GM20000 (cell line): ENCODE results near the gene CD247.

Experiments
- DNase-seq: peaks from one replicate; pipeline ENCODE4 v3.0.0; 2012; ENCODE audit warnings: low spot score
- CTCF ChIP-seq: IDR thresholded peaks from 2 replicates; pipeline ENCODE4 v1.5.1; 2012; ENCODE audit warnings: mild to moderate bottlenecking, control low read depth; ENCODE audit errors: extremely low read depth, missing control alignments

CD247 gene

DNA sequence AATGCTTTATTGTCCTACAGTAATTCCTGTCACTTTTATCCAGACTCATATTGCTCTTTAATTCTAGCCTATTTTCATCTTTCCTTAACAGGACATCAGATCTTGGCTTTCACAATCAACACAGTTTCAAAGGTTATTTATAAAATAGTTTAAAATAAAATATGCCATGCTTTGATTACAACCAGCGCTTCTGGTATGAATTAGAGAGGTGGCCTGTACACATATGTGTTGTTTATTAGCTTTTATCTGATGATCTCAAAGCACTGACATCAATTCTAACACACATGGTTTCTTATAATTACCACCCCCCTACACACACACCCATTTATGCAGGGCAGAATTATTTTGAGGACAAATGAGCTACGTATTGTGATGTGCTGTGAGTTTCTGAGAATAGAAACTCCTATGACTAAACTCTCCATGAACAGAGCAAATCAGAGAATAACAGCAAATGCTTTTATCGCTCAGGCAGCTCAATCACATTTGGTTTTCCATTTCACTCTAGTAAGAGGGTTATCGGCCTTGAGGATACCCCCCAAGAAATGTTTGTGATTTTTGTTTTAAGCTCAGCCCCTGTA is 18.0 kb downstream of the CD247 start:
- TF ChIP-seq CTCF: no peak
- peak; percentile 44 for DNase-seq

GRCh38 chr1:167499664-167500101 is 18.6 kb downstream of the CD247 start:
- DNase-seq: peak; percentile 73
- TF ChIP-seq CTCF: no peak

- no peak for TF ChIP-seq CTCF
- no peak for DNase-seq
These were observed 19.2 kb downstream of the CD247 start for GRCh38 chr1:167499106-167499505.

DNA sequence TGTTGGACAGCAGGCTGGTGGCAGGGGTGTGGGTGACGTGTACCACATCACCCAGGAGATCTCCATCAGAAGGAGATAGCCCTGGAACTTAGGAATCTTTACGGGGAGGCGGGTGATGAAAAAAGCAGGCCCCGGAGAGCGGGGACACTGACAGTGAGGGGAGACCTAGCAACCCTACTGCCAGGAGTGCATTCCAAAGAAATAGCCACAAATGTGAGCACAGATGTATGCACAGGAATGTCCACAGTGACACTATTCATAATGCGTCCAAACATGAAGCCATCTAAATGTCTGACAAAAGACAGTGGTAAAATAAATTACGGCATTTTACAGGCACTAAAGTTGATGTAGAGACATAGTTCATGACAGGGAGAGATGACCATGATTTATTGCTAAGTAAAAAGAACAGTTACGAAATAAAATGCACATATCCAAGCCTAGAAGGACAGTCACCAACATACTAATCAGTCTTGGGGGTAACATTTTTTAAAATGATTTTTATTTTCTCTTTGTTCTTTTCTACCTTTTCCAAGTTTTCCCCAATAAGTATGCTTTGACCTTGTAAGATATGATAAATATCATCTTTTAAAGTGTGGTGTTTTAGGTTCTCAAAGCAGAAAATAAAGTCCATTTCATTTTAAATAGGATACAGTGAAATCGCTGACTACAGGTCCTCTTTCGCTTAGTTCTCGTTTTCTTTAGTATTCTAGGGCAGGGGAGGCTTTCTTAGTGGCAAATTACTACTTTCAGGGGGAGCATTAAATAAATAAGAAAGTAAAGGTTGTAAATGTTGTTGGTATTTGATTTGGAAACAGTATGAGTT is 21.3 kb downstream of the CD247 start:
- no peak for DNase-seq
- TF ChIP-seq CTCF: no peak

DNA sequence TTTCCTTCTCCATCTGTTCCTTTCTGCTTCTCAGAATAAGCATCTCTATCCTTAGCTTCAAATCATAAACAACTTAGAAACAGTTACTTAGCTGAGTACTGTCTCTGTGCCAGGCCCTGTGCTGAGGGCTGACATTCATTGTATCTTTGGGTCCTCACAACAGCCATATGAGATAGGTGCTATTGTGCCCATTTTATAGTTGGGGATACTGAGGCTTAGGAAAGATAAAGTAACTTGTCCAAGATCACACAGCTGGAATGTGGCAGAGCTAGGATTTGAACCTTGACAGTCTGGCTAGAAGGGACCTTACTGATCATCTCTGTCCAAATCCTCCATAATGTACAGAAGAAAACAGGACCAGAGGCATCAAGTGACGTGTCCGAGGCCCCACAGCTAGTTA is 25.0 kb downstream of the CD247 start:
- DNase-seq: no peak
- TF ChIP-seq CTCF: no peak

DNA sequence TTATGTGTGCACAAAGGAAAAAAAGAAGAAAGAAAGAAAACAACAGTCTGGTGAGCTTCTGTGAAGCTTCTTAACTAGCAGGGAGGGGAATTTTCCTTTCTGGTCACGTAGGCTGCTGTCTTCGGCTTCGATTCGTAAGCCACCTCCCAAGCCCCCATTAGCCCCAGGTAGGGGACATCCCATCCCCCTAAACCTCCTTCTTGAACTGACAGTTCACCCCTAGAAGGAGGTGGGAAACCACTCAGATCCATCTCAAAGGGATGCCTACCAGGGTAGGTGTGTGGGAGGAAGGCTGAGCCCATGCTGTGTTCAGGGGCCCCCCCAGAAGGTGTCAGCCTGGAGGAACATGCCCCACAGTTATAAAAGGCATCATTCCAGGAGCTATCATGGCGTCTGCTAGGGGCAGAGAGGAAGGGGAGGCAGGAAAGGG is 25.8 kb downstream of the CD247 start:
- DNase-seq: no peak
- TF ChIP-seq CTCF: no peak
